ENCODE results near the gene SMU1. TPM values are rescaled to one million over a fixed set of nuclear protein-coding genes. Genes with fewer than 3 reads are reported as not detected.

Gene SMU1
- total RNA-seq (2021): 12.6 and 14.5 TPM in 2 replicates
- percentile 87 among the genes with signal in this experiment for Bru-seq, nascent RNA
- percentile 86 among the genes with signal in this experiment for BruChase-seq, experiment 1, labeled RNA remaining after a 2-hour chase
- BruChase-seq, experiment 2, labeled RNA remaining after a 6-hour chase: percentile 93 among the genes with signal in this experiment
- long read RNA-seq, full-length matches to known transcripts: 76 of 81 reads
- long read RNA-seq, partial matches to known transcripts: 0 of 81 reads
- long read RNA-seq, other reads (novel, unspliced or antisense): 5 of 81 reads

GRCh38 chr9:33076046-33077004 lies at the start of gene SMU1:
TSS of gene SMU1 (minus strand) at chr9:33076674. CDS start at chr9:33076608, 66 bp downstream.
- Histone ChIP-seq H3K27ac (peak within 1 kb of the TSS; percentile 70), H3K36me3 (ENCODE audit: low read depth) (no peaks in the 10 kb centered on the region), H2AFZ (peak within 1 kb of the TSS; percentile 82), H3K27me3 (ENCODE audit: insufficient read depth, low read depth) (no peaks in the 10 kb centered on the region), H3K9me3 (ENCODE audit: insufficient read depth, low read depth) (no peaks in the 10 kb centered on the region), H3K4me2 (peak within 1 kb of the TSS; percentile 95), H3K4me1 (replicated peaks; ENCODE audit: insufficient read depth) (peaks cover 12% of the 10 kb centered on the region), H4K20me1 (ENCODE audit: insufficient read depth) (no peaks in the 10 kb centered on the region), H3F3A (ENCODE audit: insufficient read depth, low read depth) (peaks cover 7% of the 10 kb centered on the region; the same call in 1 of the 2 replicates), H3K79me2 (ENCODE audit: low read depth) (peaks cover 27% of the 10 kb centered on the region), H3K9me2 (ENCODE audit: insufficient read depth) (no peaks in the 10 kb centered on the region), H3K4me3 (peak within 1 kb of the TSS; percentile 86)
- TSS peak; percentile 66 for BruUV-seq (replicated peaks)
- ChIA-PET CTCF (interaction anchor here (1.1 kb wide), 1 partner anchor 150 kb away, joined by 6 read pairs; no protein-coding TSS in a partner anchor), POLR2A (ENCODE audit: unreplicated experiment) (interaction anchor here (0.6 to 0.7 kb wide), 3 partner anchors 52 to 448 kb away, joined by 3 read pairs; partner anchors contain the start of genes ANKRD18B and DNAJA1)
- intact Hi-C loops (cut with micrococcal nuclease; ENCODE audit: unreplicated experiment): no loop called here
- peak; percentile 89 to 90 for DNase-seq
- TF ChIP-seq, protein P1, sequence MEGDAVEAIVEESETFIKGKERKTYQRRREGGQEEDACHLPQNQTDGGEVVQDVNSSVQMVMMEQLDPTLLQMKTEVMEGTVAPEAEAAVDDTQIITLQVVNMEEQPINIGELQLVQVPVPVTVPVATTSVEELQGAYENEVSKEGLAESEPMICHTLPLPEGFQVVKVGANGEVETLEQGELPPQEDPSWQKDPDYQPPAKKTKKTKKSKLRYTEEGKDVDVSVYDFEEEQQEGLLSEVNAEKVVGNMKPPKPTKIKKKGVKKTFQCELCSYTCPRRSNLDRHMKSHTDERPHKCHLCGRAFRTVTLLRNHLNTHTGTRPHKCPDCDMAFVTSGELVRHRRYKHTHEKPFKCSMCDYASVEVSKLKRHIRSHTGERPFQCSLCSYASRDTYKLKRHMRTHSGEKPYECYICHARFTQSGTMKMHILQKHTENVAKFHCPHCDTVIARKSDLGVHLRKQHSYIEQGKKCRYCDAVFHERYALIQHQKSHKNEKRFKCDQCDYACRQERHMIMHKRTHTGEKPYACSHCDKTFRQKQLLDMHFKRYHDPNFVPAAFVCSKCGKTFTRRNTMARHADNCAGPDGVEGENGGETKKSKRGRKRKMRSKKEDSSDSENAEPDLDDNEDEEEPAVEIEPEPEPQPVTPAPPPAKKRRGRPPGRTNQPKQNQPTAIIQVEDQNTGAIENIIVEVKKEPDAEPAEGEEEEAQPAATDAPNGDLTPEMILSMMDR (conservative IDR thresholded peaks at IDR 0.05): no peak
- no peak for TF ChIP-seq EZH2 (IDR thresholded peaks at IDR 0.05; ENCODE audit: low read depth)

DNA sequence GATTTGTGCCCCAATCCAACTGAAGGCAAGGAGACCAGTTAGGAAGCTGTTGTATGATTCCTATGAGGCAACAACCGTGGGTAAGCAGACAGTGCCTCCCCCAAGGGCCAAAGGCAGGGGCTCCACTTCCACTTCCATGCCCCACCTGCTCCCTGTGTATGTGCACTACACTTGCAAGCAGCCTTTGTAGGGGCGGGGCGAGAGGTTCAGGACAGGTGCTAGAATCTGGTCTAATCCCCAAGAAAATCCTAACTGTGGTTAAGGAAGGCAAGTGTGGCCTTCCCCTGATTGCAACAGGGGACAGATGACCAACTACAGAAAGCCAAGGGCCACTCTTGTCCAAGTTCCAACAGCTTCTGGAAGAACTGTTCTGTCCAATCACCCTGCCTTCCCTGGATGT lies 49.0 kb upstream of the SMU1 start:
- Histone ChIP-seq H4K20me1 (ENCODE audit: insufficient read depth) (no peaks in the 10 kb centered on the region), H3K79me2 (ENCODE audit: low read depth) (peaks cover 26% of the 10 kb centered on the region), H3K27me3 (ENCODE audit: insufficient read depth, low read depth) (no peaks in the 10 kb centered on the region), H3K4me3 (no peak overlapping the region), H3K36me3 (ENCODE audit: low read depth) (no peaks in the 10 kb centered on the region), H3K4me2 (no peak overlapping the region), H3K4me1 (replicated peaks; ENCODE audit: insufficient read depth) (peaks cover 25% of the 10 kb centered on the region), H3K27ac (no peak overlapping the region), H3K9me2 (ENCODE audit: insufficient read depth) (no peaks in the 10 kb centered on the region), H3K9me3 (ENCODE audit: insufficient read depth, low read depth) (no peaks in the 10 kb centered on the region), H3F3A (ENCODE audit: insufficient read depth, low read depth) (peaks cover 11% of the 10 kb centered on the region), H2AFZ (no peak overlapping the region)
- intact Hi-C loops (cut with micrococcal nuclease; ENCODE audit: unreplicated experiment): no loop called here
- ChIA-PET CTCF (no interaction called here), POLR2A (ENCODE audit: unreplicated experiment) (no interaction called here)
- DNase-seq: no peak
- BruUV-seq (replicated peaks): no TSS peak
- no peak for TF ChIP-seq EZH2 (IDR thresholded peaks at IDR 0.05; ENCODE audit: low read depth)
- TF ChIP-seq, protein P1 (conservative IDR thresholded peaks at IDR 0.05): no peak

GRCh38 chr9:33124751-33125381 lies 48.4 kb upstream of the SMU1 start:
- CTCF ChIA-PET: no interaction called here
- Histone ChIP-seq H3K27me3 (ENCODE audit: insufficient read depth, low read depth) (no peaks in the 10 kb centered on the region), H3K4me1 (replicated peaks; ENCODE audit: insufficient read depth) (peaks cover 21% of the 10 kb centered on the region), H3K79me2 (ENCODE audit: low read depth) (peaks cover 26% of the 10 kb centered on the region), H3K36me3 (ENCODE audit: low read depth) (no peaks in the 10 kb centered on the region), H3K4me2 (no peak overlapping the region), H3F3A (ENCODE audit: insufficient read depth, low read depth) (peaks cover 11% of the 10 kb centered on the region), H3K27ac (no peak overlapping the region), H3K9me2 (ENCODE audit: insufficient read depth) (no peaks in the 10 kb centered on the region), H4K20me1 (ENCODE audit: insufficient read depth) (no peaks in the 10 kb centered on the region), H3K9me3 (ENCODE audit: insufficient read depth, low read depth) (no peaks in the 10 kb centered on the region), H3K4me3 (no peak overlapping the region), H2AFZ (no peak overlapping the region)
- POLR2A ChIA-PET (ENCODE audit: unreplicated experiment): no interaction called here
- no peak for DNase-seq
- TF ChIP-seq, protein P1 (conservative IDR thresholded peaks at IDR 0.05): no peak
- no peak for TF ChIP-seq EZH2 (IDR thresholded peaks at IDR 0.05; ENCODE audit: low read depth)
- no TSS peak for BruUV-seq (replicated peaks)
- intact Hi-C loops (cut with micrococcal nuclease; ENCODE audit: unreplicated experiment): no loop called here

Data from PC-9 (cell line).